ENCODE results near the gene TRIP12.

Gene TRIP12

DNA sequence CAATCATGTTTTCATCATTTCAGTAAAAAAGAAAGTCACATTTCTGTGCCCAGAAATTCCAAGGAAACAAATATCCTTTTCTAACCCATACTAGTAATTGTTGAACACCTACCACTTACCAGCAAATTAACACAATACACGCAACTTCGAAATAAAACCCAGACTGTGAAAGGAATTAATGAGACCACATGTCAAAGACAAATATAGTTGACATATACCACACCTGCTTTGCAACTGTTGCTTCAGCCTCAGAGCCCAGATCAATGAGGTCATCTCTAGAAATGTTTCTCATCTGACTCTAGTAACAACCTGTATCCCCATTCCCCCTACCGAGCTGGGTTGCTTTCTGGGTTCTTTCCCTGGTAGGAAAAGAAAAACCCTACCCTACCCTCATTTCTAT lies 52.6 kb downstream of the TRIP12 start:
- DNase-seq (ENCODE audit: extremely low read depth, low read depth), result no peak
- no peak overlapping the region for H3K4me3 ChIP-seq (replicated peaks; ENCODE audit: low read depth, low read length)
- TF ChIP-seq, protein P1, sequence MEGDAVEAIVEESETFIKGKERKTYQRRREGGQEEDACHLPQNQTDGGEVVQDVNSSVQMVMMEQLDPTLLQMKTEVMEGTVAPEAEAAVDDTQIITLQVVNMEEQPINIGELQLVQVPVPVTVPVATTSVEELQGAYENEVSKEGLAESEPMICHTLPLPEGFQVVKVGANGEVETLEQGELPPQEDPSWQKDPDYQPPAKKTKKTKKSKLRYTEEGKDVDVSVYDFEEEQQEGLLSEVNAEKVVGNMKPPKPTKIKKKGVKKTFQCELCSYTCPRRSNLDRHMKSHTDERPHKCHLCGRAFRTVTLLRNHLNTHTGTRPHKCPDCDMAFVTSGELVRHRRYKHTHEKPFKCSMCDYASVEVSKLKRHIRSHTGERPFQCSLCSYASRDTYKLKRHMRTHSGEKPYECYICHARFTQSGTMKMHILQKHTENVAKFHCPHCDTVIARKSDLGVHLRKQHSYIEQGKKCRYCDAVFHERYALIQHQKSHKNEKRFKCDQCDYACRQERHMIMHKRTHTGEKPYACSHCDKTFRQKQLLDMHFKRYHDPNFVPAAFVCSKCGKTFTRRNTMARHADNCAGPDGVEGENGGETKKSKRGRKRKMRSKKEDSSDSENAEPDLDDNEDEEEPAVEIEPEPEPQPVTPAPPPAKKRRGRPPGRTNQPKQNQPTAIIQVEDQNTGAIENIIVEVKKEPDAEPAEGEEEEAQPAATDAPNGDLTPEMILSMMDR (IDR thresholded peaks at IDR 0.05; ENCODE audit: low read depth, low read length, missing control alignments), result no peak

DNA sequence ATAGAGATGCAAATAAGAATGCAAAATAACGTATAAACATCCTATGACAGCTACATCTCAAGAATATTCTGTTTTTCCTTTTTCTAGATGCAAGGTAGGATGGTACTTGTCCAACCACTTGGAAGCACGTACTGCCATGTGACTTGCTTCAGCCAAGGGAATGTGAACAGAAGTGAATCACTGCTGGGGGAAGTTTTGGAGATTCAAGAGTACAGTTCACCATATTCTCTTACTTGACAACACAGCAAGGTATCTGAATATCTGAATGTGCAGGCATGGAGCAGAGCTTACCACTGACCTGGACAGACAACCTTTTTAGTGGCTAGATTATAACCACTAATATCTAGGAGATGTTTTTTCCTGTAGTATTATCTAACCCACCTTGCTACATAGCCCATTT lies 53.0 kb downstream of the TRIP12 start:
- DNase-seq (ENCODE audit: extremely low read depth, low read depth), result no peak
- TF ChIP-seq, protein P1 (IDR thresholded peaks at IDR 0.05; ENCODE audit: low read depth, low read length, missing control alignments), result no peak
- H3K4me3 ChIP-seq (replicated peaks; ENCODE audit: low read depth, low read length), result no peak overlapping the region

GRCh38 chr2:229865033-229865432 lies 56.8 kb downstream of the TRIP12 start:
- TF ChIP-seq, protein P1 (IDR thresholded peaks at IDR 0.05; ENCODE audit: low read depth, low read length, missing control alignments), result no peak
- no peak overlapping the region for H3K4me3 ChIP-seq (replicated peaks; ENCODE audit: low read depth, low read length)
- DNase-seq (ENCODE audit: extremely low read depth, low read depth), result no peak

GRCh38 chr2:229861431-229861830 lies 60.4 kb downstream of the TRIP12 start:
- TF ChIP-seq, protein P1 (IDR thresholded peaks at IDR 0.05; ENCODE audit: low read depth, low read length, missing control alignments), result no peak
- DNase-seq (ENCODE audit: extremely low read depth, low read depth), result no peak
- no peak overlapping the region for H3K4me3 ChIP-seq (replicated peaks; ENCODE audit: low read depth, low read length)

DNA sequence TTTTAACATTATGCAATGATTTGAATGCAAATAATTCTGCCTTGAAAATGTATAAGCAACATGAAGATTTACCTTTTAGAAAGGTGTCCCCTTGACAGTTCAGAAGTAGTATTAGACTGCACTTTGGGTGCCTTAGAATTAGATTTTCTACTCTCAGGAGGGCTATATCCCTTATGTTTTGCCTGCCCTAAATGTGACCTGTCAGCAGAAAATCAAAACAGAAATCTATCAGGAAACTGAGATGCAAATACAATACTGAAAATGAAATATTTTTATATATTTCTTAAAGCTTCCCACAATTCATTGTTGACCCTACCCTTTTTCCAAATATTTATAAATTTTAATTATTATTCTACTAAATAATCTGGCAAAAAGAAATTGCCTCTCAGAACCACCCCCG lies 61.5 kb downstream of the TRIP12 start:
- TF ChIP-seq, protein P1 (IDR thresholded peaks at IDR 0.05; ENCODE audit: low read depth, low read length, missing control alignments), result no peak
- H3K4me3 ChIP-seq (replicated peaks; ENCODE audit: low read depth, low read length), result no peak overlapping the region
- DNase-seq (ENCODE audit: extremely low read depth, low read depth), result no peak

GRCh38 chr2:229858351-229858750 lies 63.5 kb downstream of the TRIP12 start:
- TF ChIP-seq, protein P1 (IDR thresholded peaks at IDR 0.05; ENCODE audit: low read depth, low read length, missing control alignments), result no peak
- no peak overlapping the region for H3K4me3 ChIP-seq (replicated peaks; ENCODE audit: low read depth, low read length)
- DNase-seq (ENCODE audit: extremely low read depth, low read depth), result no peak

DNA sequence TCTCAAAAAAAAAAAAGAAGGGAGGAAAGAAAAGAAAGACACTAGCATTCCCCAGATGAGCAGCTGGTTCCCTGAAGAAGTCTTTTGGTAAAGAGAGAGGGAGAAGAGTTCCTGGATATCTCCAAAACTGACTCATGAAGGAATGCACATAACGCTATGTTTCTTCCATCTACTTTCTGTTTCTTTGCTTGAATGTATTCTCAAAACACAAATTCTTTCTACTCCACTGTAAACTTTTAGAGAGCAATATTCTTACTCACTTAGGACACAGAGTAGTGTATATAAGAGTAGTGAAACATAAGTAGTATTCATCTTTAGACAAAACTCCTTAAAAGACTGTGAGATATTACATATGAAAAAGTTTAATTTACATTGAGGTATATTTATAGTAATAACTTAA lies 64.2 kb downstream of the TRIP12 start:
- no peak for DNase-seq (ENCODE audit: extremely low read depth, low read depth)
- TF ChIP-seq, protein P1 (IDR thresholded peaks at IDR 0.05; ENCODE audit: low read depth, low read length, missing control alignments), result no peak
- H3K4me3 ChIP-seq (replicated peaks; ENCODE audit: low read depth, low read length), result no peak overlapping the region
